ENCODE measurements around the gene JARID2.

DNA sequence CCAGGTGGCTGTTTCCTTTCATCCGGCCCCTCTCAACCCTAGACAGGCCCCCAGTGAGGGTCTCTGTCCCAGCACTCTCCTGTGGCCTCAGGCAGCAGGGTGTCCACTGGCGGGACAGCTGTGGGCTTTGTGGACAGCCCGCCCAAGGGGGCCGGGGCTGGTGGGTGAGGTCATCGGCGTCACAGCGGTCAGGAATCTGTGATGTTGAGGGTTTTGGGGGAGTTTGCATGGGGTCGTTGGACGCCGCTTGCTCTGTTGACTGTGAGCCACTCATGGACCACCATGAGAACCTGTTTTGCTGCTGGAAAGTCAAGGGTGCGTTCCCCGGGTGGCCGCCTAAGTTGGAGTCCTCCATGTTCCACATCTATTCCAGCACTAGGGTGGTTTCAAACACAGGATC is 270.5 kb downstream of the JARID2 start:
- TF ChIP-seq, protein P1, sequence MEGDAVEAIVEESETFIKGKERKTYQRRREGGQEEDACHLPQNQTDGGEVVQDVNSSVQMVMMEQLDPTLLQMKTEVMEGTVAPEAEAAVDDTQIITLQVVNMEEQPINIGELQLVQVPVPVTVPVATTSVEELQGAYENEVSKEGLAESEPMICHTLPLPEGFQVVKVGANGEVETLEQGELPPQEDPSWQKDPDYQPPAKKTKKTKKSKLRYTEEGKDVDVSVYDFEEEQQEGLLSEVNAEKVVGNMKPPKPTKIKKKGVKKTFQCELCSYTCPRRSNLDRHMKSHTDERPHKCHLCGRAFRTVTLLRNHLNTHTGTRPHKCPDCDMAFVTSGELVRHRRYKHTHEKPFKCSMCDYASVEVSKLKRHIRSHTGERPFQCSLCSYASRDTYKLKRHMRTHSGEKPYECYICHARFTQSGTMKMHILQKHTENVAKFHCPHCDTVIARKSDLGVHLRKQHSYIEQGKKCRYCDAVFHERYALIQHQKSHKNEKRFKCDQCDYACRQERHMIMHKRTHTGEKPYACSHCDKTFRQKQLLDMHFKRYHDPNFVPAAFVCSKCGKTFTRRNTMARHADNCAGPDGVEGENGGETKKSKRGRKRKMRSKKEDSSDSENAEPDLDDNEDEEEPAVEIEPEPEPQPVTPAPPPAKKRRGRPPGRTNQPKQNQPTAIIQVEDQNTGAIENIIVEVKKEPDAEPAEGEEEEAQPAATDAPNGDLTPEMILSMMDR (IDR thresholded peaks at IDR 0.05): no peak
- no peak for TF ChIP-seq POLR2A (IDR thresholded peaks at IDR 0.05)

Data from thyroid gland (tissue), 4 donors.